Heart left ventricle (tissue), 16 donors: ENCODE measurements around the gene SYNE3. TPM values are rescaled to one million over a fixed set of nuclear protein-coding genes. Genes with fewer than 3 reads are reported as not detected.

Experiments
- ATAC-seq, 4 donors: fragments of 200-7000 bp; cut with Tn5 transposase; one replicate each; pipeline ENCODE4 v1.9.1; 2020 to 2022; ENCODE audit warnings: moderate library complexity in 4 of 4, mild to moderate bottlenecking in 3 of 4, moderate number of reproducible peaks in 1 of 4
- DNase-seq, 5 donors: peaks; one replicate each; pipeline ENCODE4 v3.0.0-alpha.2; 2020
- H3K27ac ChIP-seq, 12 donors: fragments of 200-600 bp; sonication (generic) in 4 of 12; one replicate each; pipeline versions ENCODE4 v1.5.0 to v1.8.0; 2016 to 2022; ENCODE audit warnings: mild to moderate bottlenecking in 2 of 12
- H3K27me3 ChIP-seq, 9 donors: fragments of 200-600 bp; sonication (generic) in 2 of 9; one replicate each; pipeline versions ENCODE4 v1.5.1 to v1.8.0; 2016 to 2022; ENCODE audit warnings: mild to moderate bottlenecking in 3 of 9
- H3K36me3 ChIP-seq, 9 donors: fragments of 200-600 bp; sonication (generic) in 2 of 9; one replicate each; pipeline versions ENCODE4 v1.5.0 to v1.8.0; 2018 to 2022; ENCODE audit warnings: mild to moderate bottlenecking in 2 of 9
- H3K4me1 ChIP-seq, 12 donors: fragments of 200-600 bp; sonication (generic) in 4 of 12; one replicate each; pipeline versions ENCODE4 v1.5.0 to v1.8.0; 2016 to 2022; ENCODE audit warnings: mild to moderate bottlenecking in 3 of 12
- H3K4me3 ChIP-seq, 12 donors: fragments of 200-600 bp; sonication (generic) in 4 of 12; one replicate each; pipeline versions ENCODE4 v1.5.0 to v1.8.0; 2017 to 2022; ENCODE audit warnings: mild to moderate bottlenecking in 9 of 12, moderate library complexity in 4 of 12
- H3K9me3 ChIP-seq, 12 donors: fragments of 200-600 bp; sonication (generic) in 4 of 12; one replicate each; pipeline versions ENCODE4 v1.5.0 to v1.8.0; 2016 to 2022; ENCODE audit warnings: mild to moderate bottlenecking in 1 of 12
- CTCF ChIP-seq, 12 donors: fragments of 200-600 bp; sonication (generic) in 4 of 12; IDR thresholded peaks; one replicate each; pipeline versions ENCODE4 v1.5.0 to v1.8.0; 2018 to 2022; ENCODE audit warnings: antibody characterized with exemption in 12 of 12, mild to moderate bottlenecking in 5 of 12
- POLR2A ChIP-seq, 2 donors: fragments of 450-650 bp; IDR thresholded peaks; one replicate each; pipeline ENCODE4 v1.6.1; 2017; ENCODE audit warnings: antibody characterized with exemption in 2 of 2, mild to moderate bottlenecking in 2 of 2, moderate library complexity in 2 of 2
- WGBS, 4 donors: extraction: QIAGEN DNeasy Blood & Tissue Kit in 2 of 4; methylation state at CpG; one replicate each; pipeline versions ENCODE4 v1.1.5 to v1.1.7; 2013 to 2018; 5-methylcytosine and 5-hydroxymethylcytosine counted together
- intact Hi-C, 10 donors: fragments of 100-400 bp; cut with DNase I; formaldehyde crosslinking; loops; one replicate each; pipeline versions ENCODE4 v1.11.1 to v1.14.2; 2022
- polyA plus RNA-seq, 2 donors: library from polyadenylated mRNA; stranded (reverse); fragments of 200-250 nt; gene quantifications; one replicate each; pipeline ENCODE4 v1.2.3, GENCODE V29; 2013
- total RNA-seq, 9 donors: library from RNA; depleted of rRNA in 2 of 9; stranded (reverse); fragments of >200 nt in 2 of 9; fragmentation: NEBNext Ultra II Directional in 3 of 9; extraction: Animal tissue kit (Norgen Biotek cat#: 25700) in 3 of 9; gene quantifications; one replicate each; pipeline versions ENCODE4 v1.1.0 to v1.2.4, GENCODE V29; 2016 to 2023
- donor health status: ischemic (EF 13 %, LVEDD 7.1; RV severe dilation, severe dysfunction).
- donor health status: healthy with polysubstance abuse.
- donor health status: DM: no; HTN: yes; CAD: no.
- donor health status: DM: no; HTN: no; CAD: no.
- donor health status: ischemic (EF 25% LVEDD 6.9; RV normal size, moderate dysfunction).
- donor health status: ischemic (EF 25% LVEDD 5.7; RV mildly dilated, moderate dysfunction).
- donor health status: healthy.
- donor health status: DM: yes; HTN: yes; CAD: no.
- donor health status: ischemic (EF 35%, LVEDD 5.7; RV mildly dilated, moderate dysfunction).
- donor health status: nonischemic (EF 11% LVEDD 7.7; RV severe dilation, severe dysfunction).
- donor health status: DM: yes; HTN: yes; CAD: no.
- donor health status: PGD.
- donor health status: ischemic (EF 29% LVEDD 5.4; RV normal size, mild dysfunction).
- donor health status: nonischemic (EF 23%, LVEDD 6.1; RV moderate dilation, normal function).

SYNE3 gene
- total and polyA plus RNA-seq, 11 donors: 3.1 to 16.9 (median 8.0) TPM

- whole genome bisulfite sequencing, 4 donors: 93 to 95% (median 95%) methylated on average over 5 of the region's 5 CpGs
- ATAC-seq (no peak), DNase-seq (no peak)
- Histone ChIP-seq H3K27ac (peak overlapping the region in 4 of 12 donors; percentile 4 to 54 (median 11)), H3K4me1 (peaks cover 0 to 51% (median 24%) of the 10 kb centered on the region in 12 donors), H3K4me3 (no peak overlapping the region), H3K9me3 (no peaks in the 10 kb centered on the region), H3K36me3 (peaks cover 0 to 8% (median 0%) of the 10 kb centered on the region in 9 donors), H3K27me3 (no peaks in the 10 kb centered on the region)
- intact Hi-C loops: no loop called here
- TF ChIP-seq CTCF (IDR thresholded peaks at IDR 0.05) (no peak), POLR2A (IDR thresholded peaks at IDR 0.05) (no peak)
Measured at GRCh38 chr14:95490138-95490509, 26.3 kb downstream of the SYNE3 start.

DNA sequence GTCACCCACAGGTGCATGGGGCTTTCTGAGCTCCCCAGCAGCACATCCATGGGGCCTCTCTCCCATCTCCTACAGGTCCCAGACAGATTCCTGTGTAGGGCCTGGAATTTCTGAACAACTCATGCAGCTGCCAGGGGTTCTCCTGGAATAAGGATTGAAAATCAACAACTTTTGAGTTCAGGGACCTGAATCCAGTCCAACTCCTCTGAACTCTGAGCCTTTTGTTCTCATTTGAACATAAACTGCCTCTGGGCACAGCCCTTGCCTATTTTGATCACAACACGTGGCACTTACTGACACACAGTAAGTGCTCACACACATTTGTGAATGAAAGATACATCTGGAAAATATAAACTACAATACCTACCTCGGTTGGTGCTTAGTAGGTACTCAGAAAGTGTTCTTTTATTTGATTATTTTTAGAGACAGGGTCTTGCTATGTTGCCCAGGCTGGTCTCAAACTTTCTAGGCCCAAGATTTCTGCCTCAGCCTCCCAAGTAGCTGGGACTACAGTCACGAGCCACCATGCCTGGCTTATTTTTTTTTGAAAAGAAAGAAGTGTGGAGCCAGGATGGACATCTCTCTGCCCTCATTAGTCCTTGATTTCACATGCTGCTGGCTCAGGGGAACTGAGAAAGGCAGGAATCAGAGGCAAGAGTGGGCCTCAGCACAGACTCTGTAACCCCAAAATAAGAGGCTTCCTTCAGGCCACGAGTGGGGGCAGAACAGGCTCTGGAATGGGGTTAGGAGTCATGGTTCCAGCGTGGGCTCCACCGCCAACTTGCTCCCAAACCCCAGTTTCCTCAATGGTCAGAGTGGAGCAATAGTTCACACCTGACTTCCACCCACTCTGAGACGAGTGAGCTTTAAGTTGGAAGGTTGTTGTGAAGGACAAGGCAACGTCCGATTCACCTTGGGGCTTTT is 27.0 kb downstream of the SYNE3 start:
- TF ChIP-seq POLR2A (IDR thresholded peaks at IDR 0.05) (no peak), CTCF (IDR thresholded peaks at IDR 0.05) (no peak)
- no peaks in the 10 kb centered on the region for H3K27me3 ChIP-seq
- peaks cover 0 to 48% (median 23%) of the 10 kb centered on the region in 12 donors for H3K4me1 ChIP-seq
- peak in 1 of 4 donors; percentile 17 for ATAC-seq
- peak overlapping the region in 8 of 12 donors; percentile 13 to 57 (median 18) for H3K27ac ChIP-seq
- peak in 1 of 5 donors; percentile 3 for DNase-seq
- H3K4me3 ChIP-seq: no peak overlapping the region
- no peaks in the 10 kb centered on the region for H3K9me3 ChIP-seq
- intact Hi-C loops: no loop called here
- H3K36me3 ChIP-seq: peaks cover 0 to 8% (median 0%) of the 10 kb centered on the region in 9 donors
- WGBS, 4 donors: 74 to 89% (median 81%) methylated on average over 9 of the region's 9 CpGs

DNA sequence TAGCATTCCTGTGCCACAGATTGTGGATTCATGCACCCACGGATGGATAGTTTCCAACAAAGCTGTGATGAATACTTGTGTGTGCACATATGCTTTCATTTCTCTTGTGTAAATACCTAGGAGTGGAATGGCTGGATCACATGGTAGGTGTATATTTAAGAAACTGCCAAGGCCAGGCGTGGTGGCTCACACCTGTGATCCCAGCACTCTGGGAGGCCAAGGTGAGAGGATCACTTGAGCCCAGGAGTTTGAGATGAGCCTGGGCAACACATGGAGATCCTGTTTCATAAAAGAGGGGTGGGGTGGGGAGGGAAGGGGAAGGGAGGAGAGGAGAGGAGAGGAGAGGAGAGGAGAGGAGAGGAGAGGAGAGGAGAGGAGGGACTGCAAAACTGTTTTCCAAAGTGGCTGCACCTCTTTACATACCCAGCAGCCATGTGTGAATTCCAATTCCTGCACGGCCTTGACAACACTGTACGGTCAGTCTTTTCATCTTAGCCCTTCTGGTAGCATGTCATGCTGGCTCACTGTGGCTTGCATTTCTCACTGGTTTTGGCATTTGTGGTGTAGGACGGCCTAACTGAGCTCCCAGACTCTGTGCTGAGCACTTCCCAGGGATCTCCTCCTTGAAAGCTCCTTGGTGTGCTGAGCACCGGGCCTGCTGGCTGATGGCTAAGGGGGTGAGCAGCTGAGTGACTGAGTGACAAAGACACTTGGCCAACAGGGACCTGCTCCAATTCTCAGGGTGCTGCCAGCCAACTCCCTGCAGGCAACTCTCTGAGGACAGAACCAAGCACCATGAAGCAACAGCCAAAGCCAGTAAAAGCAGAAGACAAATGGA is 27.9 kb downstream of the SYNE3 start:
- DNase-seq: peak in 2 of 5 donors; percentile 59
- Histone ChIP-seq H3K27me3 (no peaks in the 10 kb centered on the region), H3K27ac (peak overlapping the region in 7 of 12 donors; percentile 15 to 57 (median 18)), H3K9me3 (no peaks in the 10 kb centered on the region), H3K36me3 (peaks cover 0 to 8% (median 0%) of the 10 kb centered on the region in 9 donors), H3K4me3 (no peak overlapping the region), H3K4me1 (peaks cover 4 to 51% (median 32%) of the 10 kb centered on the region in 12 donors)
- ATAC-seq: peak; percentile 30 to 77 (median 74)
- no peak for TF ChIP-seq CTCF (IDR thresholded peaks at IDR 0.05)
- no peak for TF ChIP-seq POLR2A (IDR thresholded peaks at IDR 0.05)
- 74 to 82% (median 78%) methylated on average over 5 to 6 of the region's 6 CpGs for WGBS, 4 donors
- intact Hi-C loops: no loop called here
